Nephron (organoid): ENCODE results near the gene PELO.

ENCODE experiments used
- H3K27ac Mint-ChIP-seq, 3 experiments: 2 replicates each; pipeline ENCODE4 v1.8.0; 2020; ENCODE audit warnings: mixed read lengths in 3 of 3, mild to moderate bottlenecking in 2 of 3, moderate library complexity in 1 of 3
- H3K27me3 Mint-ChIP-seq: 2 replicates; pipeline ENCODE4 v1.8.0; 2021; ENCODE audit warnings: low read depth, mild to moderate bottlenecking, moderate library complexity, mixed read lengths
- H3K36me3 Mint-ChIP-seq: 2 replicates; pipeline ENCODE4 v1.8.0; 2020; ENCODE audit warnings: low read depth, mixed read lengths
- H3K4me1 Mint-ChIP-seq: 2 replicates; pipeline ENCODE4 v1.8.0; 2020; ENCODE audit warnings: mixed read lengths
- H3K4me3 Mint-ChIP-seq, 3 experiments: 2 replicates each; pipeline ENCODE4 v1.8.0; 2020; ENCODE audit warnings: mild to moderate bottlenecking in 3 of 3, mixed read lengths in 3 of 3, moderate library complexity in 2 of 3
- H3K9me3 Mint-ChIP-seq: 2 replicates; pipeline ENCODE4 v1.8.0; 2020; ENCODE audit warnings: mixed read lengths
- CTCF ChIP-seq, 3 experiments: fragments of 200-600 bp; sonication (generic); IDR thresholded peaks; one replicate each; pipeline ENCODE4 v1.5.0; 2021; ENCODE audit warnings: antibody characterized with exemption in 3 of 3; ENCODE audit not compliant: unreplicated experiment in 3 of 3

Gene PELO

DNA sequence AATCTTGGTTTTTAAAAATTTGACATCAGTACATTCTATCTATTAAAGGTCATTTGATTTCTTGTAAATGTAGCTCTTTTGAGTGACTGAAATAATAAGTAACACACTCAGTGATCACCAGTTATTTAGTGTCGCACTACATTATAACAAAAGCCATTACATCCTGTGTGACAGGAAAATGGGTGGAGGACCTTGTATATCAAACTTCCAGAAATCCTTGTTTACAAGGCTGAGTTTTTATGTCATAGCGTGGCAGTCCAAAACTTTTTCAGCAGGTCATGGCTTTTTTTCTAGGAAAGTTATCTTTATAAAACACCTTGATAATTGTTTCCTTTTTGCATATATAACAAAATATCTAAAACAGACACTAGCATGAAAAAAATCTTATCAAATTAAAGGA is 14.4 kb upstream of the PELO start:
- Mint-ChIP-seq H3K36me3 (no peaks in the 10 kb centered on the region), H3K4me1 (peaks cover 12% of the 10 kb centered on the region), H3K9me3 (no peaks in the 10 kb centered on the region), H3K27me3 (peaks cover 4% of the 10 kb centered on the region), H3K4me3 (no peak overlapping the region), H3K27ac (no peak overlapping the region)
- TF ChIP-seq CTCF (IDR thresholded peaks at IDR 0.05; ENCODE audit: unreplicated experiment in 3 of 3), result no peak

- Mint-ChIP-seq H3K4me3 (no peak overlapping the region), H3K27me3 (peaks cover 4% of the 10 kb centered on the region), H3K4me1 (peaks cover 11% of the 10 kb centered on the region), H3K9me3 (no peaks in the 10 kb centered on the region), H3K27ac (no peak overlapping the region), H3K36me3 (no peaks in the 10 kb centered on the region)
- TF ChIP-seq CTCF (IDR thresholded peaks at IDR 0.05; ENCODE audit: unreplicated experiment in 3 of 3), result no peak
Observed at GRCh38 chr5:52774005-52774410, 13.7 kb upstream of the PELO start.

- TF ChIP-seq CTCF (IDR thresholded peaks at IDR 0.05; ENCODE audit: unreplicated experiment in 3 of 3), result no peak
- Mint-ChIP-seq H3K9me3 (no peaks in the 10 kb centered on the region), H3K27ac (no peak overlapping the region), H3K4me1 (peaks cover 6% of the 10 kb centered on the region), H3K4me3 (no peak overlapping the region), H3K36me3 (no peaks in the 10 kb centered on the region), H3K27me3 (peaks cover 9% of the 10 kb centered on the region)
Observed at GRCh38 chr5:52776116-52776515, 11.6 kb upstream of the PELO start.

- Mint-ChIP-seq H3K27ac (no peak overlapping the region), H3K4me3 (no peak overlapping the region), H3K36me3 (no peaks in the 10 kb centered on the region), H3K9me3 (no peaks in the 10 kb centered on the region), H3K27me3 (peaks cover 10% of the 10 kb centered on the region), H3K4me1 (peaks cover 6% of the 10 kb centered on the region)
- TF ChIP-seq CTCF (IDR thresholded peaks at IDR 0.05; ENCODE audit: unreplicated experiment in 3 of 3), result no peak
Observed at GRCh38 chr5:52777186-52777585, 10.5 kb upstream of the PELO start.

GRCh38 chr5:52778781-52779180 is 8.9 kb upstream of the PELO start:
- H3K27ac Mint-ChIP-seq, result no peak overlapping the region
- no peaks in the 10 kb centered on the region for H3K9me3 Mint-ChIP-seq

More at GRCh38 chr5:52778781-52779180, 8.9 kb upstream of the PELO start:
- Mint-ChIP-seq H3K4me3 (no peak overlapping the region), H3K27me3 (peaks cover 10% of the 10 kb centered on the region), H3K36me3 (no peaks in the 10 kb centered on the region), H3K4me1 (peaks cover 6% of the 10 kb centered on the region)
- TF ChIP-seq CTCF (IDR thresholded peaks at IDR 0.05; ENCODE audit: unreplicated experiment in 3 of 3), result no peak
